Transverse colon (tissue), 4 donors: Measurements from ENCODE around the gene RAPGEF2.

Experiments used
- CTCF ChIP-seq, 5 experiments: fragments of 200-600 bp in 3 of 5; fragments of 450-650 bp in 2 of 5; sonication (generic) in 3 of 5; IDR thresholded peaks; 1 replicate in 2 of 5; 2 replicates in 3 of 5; pipeline ENCODE4 v1.5.1; 2016 to 2017; ENCODE audit warnings: antibody characterized with exemption in 5 of 5, inconsistent platforms in 3 of 5, mild to moderate bottlenecking in 2 of 5, moderate library complexity in 1 of 5
- EP300 ChIP-seq: sonication (generic); formaldehyde crosslinking; IDR thresholded peaks from one replicate; pipeline ENCODE4 v1.6.1; 2017; ENCODE audit warnings: antibody characterized with exemption, low read depth
- POLR2A ChIP-seq: fragments of 450-650 bp; IDR thresholded peaks from one replicate; pipeline ENCODE4 v1.6.1; 2016; ENCODE audit warnings: antibody characterized with exemption, mild to moderate bottlenecking, moderate library complexity
- POLR2AphosphoS5 ChIP-seq, 3 donors: sonication (generic); formaldehyde crosslinking; IDR thresholded peaks; one replicate each; pipeline ENCODE4 v1.6.1; 2016; ENCODE audit warnings: antibody characterized with exemption in 3 of 3

- no peak for TF ChIP-seq CTCF (IDR thresholded peaks at IDR 0.05)
- no peak for TF ChIP-seq POLR2A
- TF ChIP-seq EP300 = no peak
- TF ChIP-seq POLR2AphosphoS5 (IDR thresholded peaks at IDR 0.05) = no peak
Observed at GRCh38 chr4:159237975-159238374, 135.1 kb downstream of the RAPGEF2 start.
